ENCODE data around the gene C9orf85.

GRCh38 chr9:71876106-71876505 is 35.3 kb upstream of the C9orf85 start:
- TF ChIP-seq EZH2 (IDR thresholded peaks at IDR 0.05; ENCODE audit: low read depth, low read length, severe bottlenecking), result no peak
- TF ChIP-seq EP300 (IDR thresholded peaks at IDR 0.05; ENCODE audit: borderline replicate concordance in 1 of 2, low read depth in 2 of 2, low read length in 2 of 2), result no peak
